GM19372 (cell line): ENCODE measurements around the gene ANGPTL4.
"Not testable (repeated sequence)": the region's sequence is repeated elsewhere in the genome, so short reads cannot be mapped to it uniquely, and the experiment has no call there.

Source experiments
- ATAC-seq: cut with Tn5 transposase; IDR thresholded peaks from one replicate; pipeline ENCODE4 v1.9.1; 2021; ENCODE audit warnings: mild to moderate bottlenecking, low read depth, moderate library complexity; ENCODE audit not compliant: unreplicated experiment

Gene ANGPTL4

GRCh38 chr19:8388612-8388958 is 24.6 kb downstream of the ANGPTL4 start:
- no peak for ATAC-seq

- peak; percentile 88 for ATAC-seq
These were observed 26.1 kb downstream of the ANGPTL4 start, which contains the start of gene RAB11B for GRCh38 chr19:8389891-8390616. TSS of gene RAB11B (plus strand) at chr19:8390360. CDS start at chr19:8390417, 57 bp downstream.

GRCh38 chr19:8390617-8390981 is 26.6 kb downstream of the ANGPTL4 start:
- ATAC-seq, result peak; percentile 30

GRCh38 chr19:8391198-8392016 is 27.5 kb downstream of the ANGPTL4 start:
- ATAC-seq, result no peak

GRCh38 chr19:8392017-8392591 is 28.1 kb downstream of the ANGPTL4 start:
- ATAC-seq, result no peak

- no peak for ATAC-seq
These were observed 29.4 kb downstream of the ANGPTL4 start for GRCh38 chr19:8393192-8393870.

GRCh38 chr19:8393871-8394250 is 29.9 kb downstream of the ANGPTL4 start:
- ATAC-seq, result no peak

- no peak for ATAC-seq
These were observed 31.7 kb downstream of the ANGPTL4 start for GRCh38 chr19:8395621-8396082.

- ATAC-seq, result no peak
These were observed 32.2 kb downstream of the ANGPTL4 start for GRCh38 chr19:8396185-8396562.

GRCh38 chr19:8396563-8397203 is 32.7 kb downstream of the ANGPTL4 start:
- ATAC-seq, result no peak

- no peak for ATAC-seq
These were observed 33.3 kb downstream of the ANGPTL4 start for GRCh38 chr19:8397271-8397670.

GRCh38 chr19:8397746-8398310 is 33.9 kb downstream of the ANGPTL4 start:
- ATAC-seq, result no peak

- ATAC-seq, result no peak
These were observed 34.4 kb downstream of the ANGPTL4 start for GRCh38 chr19:8398311-8398771.

GRCh38 chr19:8399681-8400188 is 35.8 kb downstream of the ANGPTL4 start:
- ATAC-seq, result no peak

- no peak for ATAC-seq
These were observed 38.0 kb downstream of the ANGPTL4 start for GRCh38 chr19:8401981-8402411.

- no peak for ATAC-seq
These were observed 39.3 kb downstream of the ANGPTL4 start for GRCh38 chr19:8403098-8403819.

- no peak for ATAC-seq
These were observed 39.8 kb downstream of the ANGPTL4 start for GRCh38 chr19:8403820-8404109.

GRCh38 chr19:8404391-8405151 is 40.6 kb downstream of the ANGPTL4 start:
- no peak for ATAC-seq

GRCh38 chr19:8410718-8411117 is 46.8 kb downstream of the ANGPTL4 start:
- ATAC-seq, result not testable (repeated sequence)
